GM12864 (cell line): ENCODE results near the gene CCDC148.

Source experiments
- DNase-seq: peaks from one replicate; pipeline ENCODE4 v3.0.0-alpha.2; 2011; ENCODE audit warnings: low read depth
- H3K4me3 ChIP-seq: 2 replicates; pipeline ENCODE4 v1.5.1; 2011; ENCODE audit warnings: mild to moderate bottlenecking, low read depth, low read length, control low read depth
- TF ChIP-seq, protein P1 (sequence below): IDR thresholded peaks from 2 replicates; pipeline ENCODE4 v1.5.1; 2011; ENCODE audit warnings: low read depth, mild to moderate bottlenecking, moderate library complexity, low read length, control low read depth, inconsistent platforms; ENCODE audit errors: missing control alignments

The CCDC148 gene

GRCh38 chr2:158276619-158277471 lies 179.7 kb downstream of the CCDC148 start:
- no peak for DNase-seq
- no peak overlapping the region for H3K4me3 ChIP-seq
- TF ChIP-seq, protein P1, sequence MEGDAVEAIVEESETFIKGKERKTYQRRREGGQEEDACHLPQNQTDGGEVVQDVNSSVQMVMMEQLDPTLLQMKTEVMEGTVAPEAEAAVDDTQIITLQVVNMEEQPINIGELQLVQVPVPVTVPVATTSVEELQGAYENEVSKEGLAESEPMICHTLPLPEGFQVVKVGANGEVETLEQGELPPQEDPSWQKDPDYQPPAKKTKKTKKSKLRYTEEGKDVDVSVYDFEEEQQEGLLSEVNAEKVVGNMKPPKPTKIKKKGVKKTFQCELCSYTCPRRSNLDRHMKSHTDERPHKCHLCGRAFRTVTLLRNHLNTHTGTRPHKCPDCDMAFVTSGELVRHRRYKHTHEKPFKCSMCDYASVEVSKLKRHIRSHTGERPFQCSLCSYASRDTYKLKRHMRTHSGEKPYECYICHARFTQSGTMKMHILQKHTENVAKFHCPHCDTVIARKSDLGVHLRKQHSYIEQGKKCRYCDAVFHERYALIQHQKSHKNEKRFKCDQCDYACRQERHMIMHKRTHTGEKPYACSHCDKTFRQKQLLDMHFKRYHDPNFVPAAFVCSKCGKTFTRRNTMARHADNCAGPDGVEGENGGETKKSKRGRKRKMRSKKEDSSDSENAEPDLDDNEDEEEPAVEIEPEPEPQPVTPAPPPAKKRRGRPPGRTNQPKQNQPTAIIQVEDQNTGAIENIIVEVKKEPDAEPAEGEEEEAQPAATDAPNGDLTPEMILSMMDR: no peak

GRCh38 chr2:158273791-158274190 lies 182.8 kb downstream of the CCDC148 start:
- TF ChIP-seq, protein P1: no peak
- no peak overlapping the region for H3K4me3 ChIP-seq
- DNase-seq: no peak

- no peak overlapping the region for H3K4me3 ChIP-seq
- no peak for DNase-seq
- TF ChIP-seq, protein P1: no peak
These were observed 186.0 kb downstream of the CCDC148 start for GRCh38 chr2:158270536-158270935.

GRCh38 chr2:158269143-158269542 lies 187.4 kb downstream of the CCDC148 start:
- H3K4me3 ChIP-seq: no peak overlapping the region
- no peak for DNase-seq
- TF ChIP-seq, protein P1: no peak

- TF ChIP-seq, protein P1: no peak
- no peak for DNase-seq
- no peak overlapping the region for H3K4me3 ChIP-seq
These were observed 190.4 kb downstream of the CCDC148 start for GRCh38 chr2:158266111-158266510.

- TF ChIP-seq, protein P1: no peak
- DNase-seq: no peak
- no peak overlapping the region for H3K4me3 ChIP-seq
These were observed 201.3 kb downstream of the CCDC148 start for GRCh38 chr2:158255257-158255656.

DNA sequence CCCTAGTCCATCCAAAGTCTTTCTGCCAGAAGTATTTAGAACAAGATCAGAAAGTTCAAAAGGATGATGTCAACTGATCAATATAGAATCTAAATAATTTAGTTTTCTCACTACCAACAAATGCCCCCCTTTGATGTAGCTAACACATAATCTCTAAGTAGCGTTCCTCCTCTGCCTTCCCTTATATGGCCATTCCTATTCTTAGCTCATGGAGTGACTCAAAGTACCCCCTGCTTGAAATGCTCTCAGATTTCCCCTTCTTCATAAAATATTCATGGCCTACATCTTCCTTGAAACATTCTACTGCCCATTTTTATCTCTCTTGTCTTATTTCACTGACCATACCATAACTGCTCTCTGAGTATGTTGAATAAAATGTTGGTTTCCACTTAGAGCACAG lies 203.4 kb downstream of the CCDC148 start:
- TF ChIP-seq, protein P1: no peak
- H3K4me3 ChIP-seq: no peak overlapping the region
- no peak for DNase-seq
